Nephron (organoid): Measurements from ENCODE around the gene ZNF638.
"Not testable (repeated sequence)": the region's sequence is repeated elsewhere in the genome, so short reads cannot be mapped to it uniquely, and the experiment has no call there.

Experiments
- H3K27ac Mint-ChIP-seq, 3 experiments: 2 replicates each; pipeline ENCODE4 v1.8.0; 2020; ENCODE audit warnings: mixed read lengths in 3 of 3, mild to moderate bottlenecking in 2 of 3, moderate library complexity in 1 of 3
- H3K27me3 Mint-ChIP-seq: 2 replicates; pipeline ENCODE4 v1.8.0; 2021; ENCODE audit warnings: low read depth, mild to moderate bottlenecking, moderate library complexity, mixed read lengths
- H3K36me3 Mint-ChIP-seq: 2 replicates; pipeline ENCODE4 v1.8.0; 2020; ENCODE audit warnings: low read depth, mixed read lengths
- H3K4me1 Mint-ChIP-seq: 2 replicates; pipeline ENCODE4 v1.8.0; 2020; ENCODE audit warnings: mixed read lengths
- H3K4me3 Mint-ChIP-seq, 3 experiments: 2 replicates each; pipeline ENCODE4 v1.8.0; 2020; ENCODE audit warnings: mild to moderate bottlenecking in 3 of 3, mixed read lengths in 3 of 3, moderate library complexity in 2 of 3
- H3K9me3 Mint-ChIP-seq: 2 replicates; pipeline ENCODE4 v1.8.0; 2020; ENCODE audit warnings: mixed read lengths
- CTCF ChIP-seq, 3 experiments: fragments of 200-600 bp; sonication (generic); IDR thresholded peaks; one replicate each; pipeline ENCODE4 v1.5.0; 2021; ENCODE audit warnings: antibody characterized with exemption in 3 of 3; ENCODE audit not compliant: unreplicated experiment in 3 of 3

Gene ZNF638

GRCh38 chr2:71389384-71390072 is 57.9 kb downstream of the ZNF638 start:
- Mint-ChIP-seq H3K27ac (no peak overlapping the region), H3K4me3 (no peak overlapping the region), H3K27me3 (no peaks in the 10 kb centered on the region), H3K9me3 (peaks cover 3% of the 10 kb centered on the region), H3K4me1 (no peaks in the 10 kb centered on the region), H3K36me3 (peaks cover 93% of the 10 kb centered on the region)
- TF ChIP-seq CTCF (IDR thresholded peaks at IDR 0.05; ENCODE audit: unreplicated experiment in 3 of 3): no peak

GRCh38 chr2:71393216-71393615 is 61.6 kb downstream of the ZNF638 start:
- H3K36me3 Mint-ChIP-seq: peaks cover 94% of the 10 kb centered on the region
- H3K4me1 Mint-ChIP-seq: no peaks in the 10 kb centered on the region
- no peak overlapping the region for H3K4me3 Mint-ChIP-seq
- H3K27ac Mint-ChIP-seq: no peak overlapping the region
- H3K9me3 Mint-ChIP-seq: peaks cover 3% of the 10 kb centered on the region
- no peaks in the 10 kb centered on the region for H3K27me3 Mint-ChIP-seq
- no peak for TF ChIP-seq CTCF (IDR thresholded peaks at IDR 0.05; ENCODE audit: unreplicated experiment in 3 of 3)

GRCh38 chr2:71395471-71395870 is 63.9 kb downstream of the ZNF638 start:
- H3K4me1 Mint-ChIP-seq: no peaks in the 10 kb centered on the region
- peaks cover 89% of the 10 kb centered on the region for H3K36me3 Mint-ChIP-seq
- no peak for TF ChIP-seq CTCF (IDR thresholded peaks at IDR 0.05; ENCODE audit: unreplicated experiment in 3 of 3)

GRCh38 chr2:71402427-71402826 is 70.8 kb downstream of the ZNF638 start:
- Mint-ChIP-seq H3K4me1 (no peaks in the 10 kb centered on the region), H3K27ac (no peak overlapping the region), H3K36me3 (peaks cover 70% of the 10 kb centered on the region), H3K9me3 (no peaks in the 10 kb centered on the region), H3K27me3 (no peaks in the 10 kb centered on the region), H3K4me3 (no peak overlapping the region)
- no peak for TF ChIP-seq CTCF (IDR thresholded peaks at IDR 0.05; ENCODE audit: unreplicated experiment in 3 of 3)

More at GRCh38 chr2:71395471-71395870, 63.9 kb downstream of the ZNF638 start:
- Mint-ChIP-seq H3K27ac (no peak overlapping the region), H3K4me3 (no peak overlapping the region), H3K9me3 (no peaks in the 10 kb centered on the region), H3K27me3 (no peaks in the 10 kb centered on the region)

GRCh38 chr2:71409611-71410010 is 78.0 kb downstream of the ZNF638 start:
- no peak overlapping the region for H3K27ac Mint-ChIP-seq
- peaks cover 59% of the 10 kb centered on the region for H3K36me3 Mint-ChIP-seq
- H3K4me3 Mint-ChIP-seq: no peak overlapping the region
- no peaks in the 10 kb centered on the region for H3K4me1 Mint-ChIP-seq
- no peak for TF ChIP-seq CTCF (IDR thresholded peaks at IDR 0.05; ENCODE audit: unreplicated experiment in 3 of 3)
- no peaks in the 10 kb centered on the region for H3K27me3 Mint-ChIP-seq
- peaks cover 5% of the 10 kb centered on the region for H3K9me3 Mint-ChIP-seq

GRCh38 chr2:71410696-71411095 is 79.1 kb downstream of the ZNF638 start:
- TF ChIP-seq CTCF (IDR thresholded peaks at IDR 0.05; ENCODE audit: unreplicated experiment in 3 of 3): no peak

GRCh38 chr2:71416866-71417265 is 85.3 kb downstream of the ZNF638 start:
- not testable (repeated sequence) for H3K9me3 Mint-ChIP-seq, H3K4me1 Mint-ChIP-seq, H3K27me3 Mint-ChIP-seq
- peak overlapping the region in 1 of 3 experiments; percentile 94 for H3K27ac Mint-ChIP-seq
- H3K36me3 Mint-ChIP-seq: peaks cover 15% of the 10 kb centered on the region
- H3K4me3 Mint-ChIP-seq: peak overlapping the region in 2 of 3 experiments; percentile 86 to 87

More at GRCh38 chr2:71410696-71411095, 79.1 kb downstream of the ZNF638 start:
- H3K9me3 Mint-ChIP-seq: peaks cover 5% of the 10 kb centered on the region
- H3K27ac Mint-ChIP-seq: no peak overlapping the region
- H3K4me1 Mint-ChIP-seq: no peaks in the 10 kb centered on the region
- H3K27me3 Mint-ChIP-seq: no peaks in the 10 kb centered on the region
- peaks cover 48% of the 10 kb centered on the region for H3K36me3 Mint-ChIP-seq
- H3K4me3 Mint-ChIP-seq: no peak overlapping the region
